Measurements from ENCODE around the gene INPP5A. TPM values are rescaled to one million over a fixed set of nuclear protein-coding genes. Genes with fewer than 3 reads are reported as not detected.
"Not testable (repeated sequence)": the region's sequence is repeated elsewhere in the genome, so short reads cannot be mapped to it uniquely, and the experiment has no call there.

INPP5A gene
- polyA plus RNA-seq, 10 donors: 41.4 to 53.2 (median 47.6) TPM

DNA sequence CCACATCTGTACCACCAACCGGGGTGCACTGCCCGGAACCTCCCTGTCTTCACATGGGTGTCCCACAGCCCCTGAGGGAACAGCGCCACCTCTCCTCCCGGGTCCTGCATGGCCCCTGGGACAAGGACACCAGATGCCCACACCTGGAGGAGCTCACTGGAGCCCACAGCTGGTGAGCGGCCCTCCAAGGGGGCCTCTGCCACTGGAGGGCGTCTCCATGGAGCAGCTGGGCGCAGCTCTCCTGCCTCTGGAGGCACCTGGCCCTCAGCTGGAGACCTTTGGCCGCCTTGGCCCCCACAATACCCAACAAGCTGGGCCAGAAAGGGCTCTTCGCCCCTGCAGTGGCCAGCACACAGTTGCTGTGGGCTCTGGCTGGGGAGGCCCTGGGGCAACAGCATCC is 255.6 kb downstream of the INPP5A start:
- DNase-seq: no peak

DNA sequence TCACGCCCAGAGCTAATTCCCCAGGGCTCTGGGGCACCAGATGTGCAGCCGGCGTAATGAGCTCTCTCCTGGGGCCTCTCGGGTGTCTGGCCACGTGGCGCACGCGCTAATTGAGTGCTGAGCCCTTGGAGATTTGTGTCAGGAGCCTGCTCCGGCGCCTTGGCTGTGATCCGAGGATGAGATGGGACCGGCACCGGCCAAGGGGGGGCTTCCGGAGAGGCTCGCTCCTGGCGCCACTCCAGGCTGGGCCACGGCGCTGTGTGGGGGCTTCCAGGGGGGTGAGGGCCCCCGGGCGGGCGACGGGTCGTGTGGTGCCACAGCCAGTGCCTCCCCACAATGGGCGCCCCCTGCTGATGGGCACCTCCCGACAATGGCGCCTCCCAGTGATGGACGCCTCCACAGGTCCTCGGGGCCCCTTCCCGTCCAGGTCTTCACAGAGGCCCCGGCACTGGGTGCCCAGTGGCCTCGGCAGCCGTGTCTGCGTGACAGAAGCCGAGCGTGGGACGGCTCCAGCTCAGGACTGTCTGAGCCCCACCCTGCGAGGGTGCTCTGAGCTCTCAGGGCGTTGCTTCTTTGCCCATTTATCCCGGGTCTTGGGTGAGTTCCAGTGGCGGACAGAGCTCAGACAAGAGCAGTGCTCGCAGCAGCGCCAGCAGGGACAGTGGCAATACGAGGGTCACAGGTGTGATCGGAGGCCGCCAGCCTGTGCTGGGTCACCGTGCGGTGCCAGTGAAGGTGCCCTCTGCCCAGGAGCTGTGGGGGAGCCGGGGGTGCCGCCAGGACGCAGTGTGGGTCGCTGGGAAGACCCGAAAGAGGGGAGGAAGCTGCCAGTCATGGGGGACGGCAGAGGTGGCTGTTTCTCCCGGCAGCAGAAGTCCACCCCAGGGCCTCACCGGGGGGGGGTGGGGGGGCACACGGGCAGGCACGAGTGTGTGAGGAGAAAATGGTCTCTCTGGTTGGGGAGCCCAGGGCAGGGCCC is 256.6 kb downstream of the INPP5A start:
- no peak for DNase-seq

DNA sequence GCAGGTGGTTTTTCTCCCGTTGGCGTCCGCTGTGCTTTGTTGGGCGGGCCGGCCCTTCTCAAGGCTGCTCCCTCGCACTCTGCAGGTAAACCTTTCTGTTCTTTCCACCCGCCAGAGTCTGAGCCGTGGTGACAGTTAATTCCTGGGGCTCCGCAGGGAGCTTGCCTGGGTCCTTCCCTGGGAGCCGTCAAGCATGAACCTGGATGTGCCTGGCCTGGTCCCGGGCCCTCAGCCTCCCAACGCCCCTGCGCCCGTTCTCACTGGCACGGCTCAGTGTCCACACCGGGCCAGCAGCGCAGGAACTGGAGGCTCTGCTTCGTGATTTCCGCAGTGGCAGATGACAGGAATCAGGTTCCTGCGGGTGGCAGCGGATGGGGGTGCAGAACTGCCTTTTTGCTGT is 259.3 kb downstream of the INPP5A start:
- no peak for DNase-seq

DNA sequence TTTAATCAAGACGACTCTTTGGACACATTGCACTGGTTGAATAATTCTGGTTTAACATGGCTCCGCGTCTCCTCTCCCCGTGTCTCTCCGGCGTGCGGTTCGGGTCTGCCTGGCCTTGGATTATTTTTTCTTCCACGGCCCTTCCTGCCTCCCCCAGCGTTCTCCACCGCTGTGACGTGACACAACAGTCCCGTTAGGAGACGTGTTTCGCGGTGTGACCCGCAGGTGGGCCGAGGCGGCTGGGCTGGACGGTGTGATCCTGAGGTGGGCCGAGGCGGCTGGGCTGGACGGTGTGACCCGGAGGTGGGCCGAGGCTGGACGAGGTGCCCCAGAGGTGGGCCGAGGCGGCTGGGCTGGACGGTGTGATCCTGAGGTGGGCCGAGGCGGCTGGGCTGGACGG is 260.4 kb downstream of the INPP5A start:
- not testable (repeated sequence) for DNase-seq

DNA sequence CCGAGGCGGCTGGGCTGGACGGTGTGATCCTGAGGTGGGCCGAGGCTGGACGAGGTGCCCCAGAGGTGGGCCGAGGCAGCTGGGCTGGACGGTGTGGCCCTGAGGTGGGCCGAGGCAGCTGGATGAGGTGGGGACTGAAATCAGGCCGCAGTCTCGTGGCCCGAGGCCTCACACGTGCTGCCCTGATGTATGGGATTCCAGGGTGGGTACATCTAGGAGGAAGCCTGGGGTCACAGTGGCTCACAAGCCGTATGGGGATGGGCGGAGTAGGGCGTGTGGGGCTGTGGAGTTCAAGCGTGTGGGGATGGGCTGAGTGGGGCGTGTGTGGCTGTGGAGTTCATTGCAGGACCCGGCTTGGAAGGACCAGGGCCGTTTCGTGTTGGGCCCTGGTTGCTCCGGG is 260.8 kb downstream of the INPP5A start:
- no peak for DNase-seq

DNA sequence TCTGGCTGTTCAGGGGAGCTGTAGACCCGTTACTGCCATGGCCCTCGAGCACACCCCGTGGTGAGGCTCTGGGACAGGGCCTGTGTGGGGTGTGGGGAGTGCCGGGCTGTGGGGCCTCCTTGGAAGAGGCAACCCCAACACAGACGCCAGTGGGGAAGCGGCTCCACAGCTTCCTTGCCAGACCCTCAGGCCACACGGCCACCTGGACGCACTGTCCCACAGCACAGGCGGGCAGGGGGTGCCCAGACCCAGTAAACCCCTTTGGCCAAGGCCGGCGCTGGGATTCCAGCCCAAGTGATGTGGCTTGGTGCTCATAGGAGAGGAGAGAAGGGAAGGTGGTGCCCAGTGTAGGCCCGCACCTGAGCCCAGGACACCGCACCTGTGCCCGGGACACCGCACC is 261.3 kb downstream of the INPP5A start:
- DNase-seq: no peak

DNA sequence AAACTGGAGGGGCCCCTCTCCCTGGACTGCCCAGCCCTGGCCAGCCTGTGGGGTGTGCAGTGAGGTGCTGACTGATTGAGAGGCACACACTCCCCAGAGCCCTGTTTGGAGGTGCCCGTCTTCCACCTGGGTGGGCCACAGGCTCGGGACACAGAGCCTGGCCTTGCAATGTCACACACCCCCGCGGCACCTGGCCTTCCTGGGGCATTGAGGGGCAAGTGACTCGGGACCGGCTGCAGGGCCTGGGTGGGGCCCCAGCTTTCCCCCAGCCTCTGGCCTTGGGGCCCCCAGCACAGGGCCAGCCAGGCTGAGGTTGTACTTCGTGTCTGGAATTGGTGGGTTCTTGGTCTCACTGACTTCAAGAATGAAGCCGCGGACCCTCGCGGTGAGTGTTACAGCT is 262.3 kb downstream of the INPP5A start:
- no peak for DNase-seq

DNA sequence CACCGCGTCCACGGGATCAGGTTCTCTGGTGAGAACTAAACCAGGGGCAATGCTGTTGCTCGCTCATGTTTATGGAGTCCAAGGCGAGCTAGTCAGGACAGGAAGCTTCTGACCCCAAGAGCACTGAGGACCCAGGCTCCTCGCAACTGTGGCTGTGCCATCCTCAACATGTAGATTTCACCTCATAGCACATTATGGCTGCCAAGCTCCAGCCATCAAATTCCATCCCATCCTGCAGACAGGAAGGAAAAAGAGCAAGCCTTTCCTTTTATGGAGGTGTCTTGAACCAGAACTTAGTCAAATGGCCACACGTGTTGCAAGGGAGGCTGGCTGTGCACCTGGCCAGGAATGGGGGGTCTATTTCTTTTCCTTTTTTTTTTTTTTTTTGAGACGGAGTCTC is 264.5 kb downstream of the INPP5A start:
- no peak for DNase-seq

DNA sequence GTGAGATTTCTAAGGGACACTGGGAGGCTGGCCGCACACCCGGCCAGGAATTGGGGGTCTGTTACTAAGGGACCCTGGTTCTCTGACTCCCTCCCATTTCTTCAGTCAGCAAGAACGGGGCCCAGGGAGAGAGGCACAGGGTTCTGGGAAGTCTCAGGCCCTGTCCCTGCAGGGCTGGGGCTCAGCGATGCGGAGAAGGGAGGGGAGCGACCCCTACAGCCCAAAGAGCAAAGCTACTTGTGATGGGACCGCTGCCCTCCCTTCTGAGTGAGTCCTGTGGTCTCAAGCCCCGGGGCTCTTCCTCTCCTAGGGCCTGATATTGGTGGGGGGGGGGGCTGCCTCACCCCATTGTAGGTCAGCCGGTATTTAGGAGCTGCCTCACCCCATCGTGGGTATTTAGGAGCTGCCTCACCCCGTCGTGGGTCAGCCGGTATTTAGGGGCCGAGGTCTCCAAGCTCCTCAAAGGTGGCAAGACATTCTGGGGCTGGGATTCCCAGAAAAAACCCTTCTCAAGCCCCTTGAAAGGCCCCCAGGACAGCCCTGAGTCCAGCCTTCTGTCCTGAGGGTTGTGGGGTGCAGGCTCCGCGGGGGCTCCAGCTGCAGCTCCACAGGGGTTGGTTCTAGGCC is 265.2 kb downstream of the INPP5A start:
- no peak for DNase-seq

DNA sequence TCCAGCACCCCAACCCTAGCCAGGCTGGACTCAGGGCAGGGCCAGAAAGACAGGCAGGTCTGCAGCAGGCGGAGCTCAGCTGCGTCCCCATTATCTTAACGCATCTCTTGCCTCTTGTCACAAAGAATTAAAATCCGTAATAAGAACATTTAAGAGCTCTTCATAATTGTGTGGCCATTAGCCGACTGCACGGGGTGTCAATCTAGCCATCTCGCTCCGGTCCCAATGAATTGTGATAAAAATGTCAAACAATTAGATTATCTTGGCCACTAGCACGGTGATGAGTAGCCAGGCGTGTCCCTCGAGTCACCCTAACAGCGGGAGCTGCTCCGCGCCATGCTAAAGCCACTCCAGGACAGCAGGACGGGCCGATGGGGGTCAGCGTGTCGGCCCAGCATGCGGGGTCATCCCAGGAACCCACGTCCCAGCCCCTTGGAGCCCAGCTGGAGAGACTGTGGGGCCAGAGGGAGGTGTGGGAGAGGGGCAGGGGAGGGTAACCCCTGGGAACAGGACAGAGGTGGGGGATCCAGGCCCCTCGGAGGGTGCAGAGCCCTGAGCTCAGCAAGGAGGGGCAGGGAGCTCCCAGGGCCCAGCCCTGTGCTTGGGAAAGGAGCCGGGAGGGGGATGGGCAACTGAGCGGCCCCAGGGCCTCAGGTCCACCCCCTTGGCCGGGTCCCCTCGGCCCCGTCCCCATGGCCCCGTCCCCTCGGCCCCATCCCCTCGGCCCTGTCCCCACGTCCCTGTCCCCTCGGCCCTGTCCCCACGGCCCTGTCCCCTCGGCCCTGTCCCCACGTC is 266.0 kb downstream of the INPP5A start:
- no peak for DNase-seq

DNA sequence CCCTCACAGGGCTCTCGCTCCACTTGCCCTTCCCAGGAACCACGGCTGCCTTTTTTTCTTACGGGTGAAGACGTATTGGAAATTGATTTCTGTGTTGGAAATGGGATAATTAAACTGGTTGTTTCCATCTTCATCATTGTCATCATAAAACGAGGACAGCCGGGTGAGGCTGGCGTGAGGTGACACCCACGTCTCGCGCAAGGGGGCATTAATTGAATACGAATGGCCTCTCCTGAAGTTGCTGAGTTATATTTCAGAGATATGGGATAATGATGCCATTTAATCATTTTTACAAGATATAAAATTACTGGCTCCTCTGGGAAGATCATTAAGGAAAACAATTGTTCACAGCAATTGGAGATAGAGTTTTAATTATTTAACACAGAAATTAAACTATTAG is 266.7 kb downstream of the INPP5A start:
- DNase-seq: no peak

DNA sequence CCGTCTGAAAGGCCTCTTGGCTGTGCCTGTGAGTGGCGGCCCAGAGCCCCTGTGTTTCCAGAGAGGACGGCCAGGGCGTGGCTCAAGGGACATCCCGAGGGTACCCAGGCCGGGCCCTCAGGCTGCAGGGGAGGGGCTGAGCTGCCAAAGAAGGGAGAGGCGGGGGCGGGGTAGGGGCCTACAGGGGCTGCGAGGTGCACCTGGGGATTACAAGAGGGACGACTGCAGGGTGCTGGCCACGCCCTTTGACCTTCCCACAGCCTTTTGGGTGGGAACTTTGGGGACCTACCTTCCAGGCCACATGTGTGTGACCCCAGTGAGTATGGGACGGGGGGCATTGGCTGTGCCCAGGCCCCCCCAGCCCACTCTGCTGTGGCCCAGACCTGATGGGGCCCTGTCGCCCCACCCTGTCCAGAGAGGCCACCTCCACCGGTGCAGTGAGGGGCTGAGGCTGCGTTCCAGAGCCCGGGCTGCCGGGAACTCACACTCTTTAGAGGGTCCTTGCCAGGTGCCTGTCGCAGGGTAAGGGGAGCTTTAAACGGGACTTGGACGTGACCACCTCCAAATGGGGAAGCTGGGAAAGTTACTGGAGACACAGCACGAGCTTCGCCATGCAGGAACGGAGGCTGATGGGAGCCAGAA is 267.3 kb downstream of the INPP5A start:
- DNase-seq: no peak

DNA sequence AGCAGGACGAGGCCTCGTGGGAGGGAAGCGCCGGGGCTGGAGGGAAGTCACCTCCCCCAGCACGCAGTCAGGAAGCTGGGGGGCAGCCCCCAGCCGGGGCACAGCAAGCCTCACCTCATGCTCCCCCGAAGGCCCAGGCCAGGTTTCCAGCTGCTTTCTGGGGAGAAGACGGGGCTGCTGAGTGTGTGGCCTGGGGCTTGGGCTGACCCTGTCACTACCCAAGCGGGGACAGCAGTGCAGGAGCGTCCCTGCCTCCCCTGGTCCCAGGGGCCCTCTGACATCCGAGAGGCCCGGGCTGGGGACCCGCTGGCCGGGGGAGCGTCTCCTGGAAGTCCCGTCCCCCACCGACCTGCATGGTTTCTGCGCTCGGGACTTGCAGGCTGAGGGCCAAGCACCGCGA is 268.0 kb downstream of the INPP5A start:
- no peak for DNase-seq

DNA sequence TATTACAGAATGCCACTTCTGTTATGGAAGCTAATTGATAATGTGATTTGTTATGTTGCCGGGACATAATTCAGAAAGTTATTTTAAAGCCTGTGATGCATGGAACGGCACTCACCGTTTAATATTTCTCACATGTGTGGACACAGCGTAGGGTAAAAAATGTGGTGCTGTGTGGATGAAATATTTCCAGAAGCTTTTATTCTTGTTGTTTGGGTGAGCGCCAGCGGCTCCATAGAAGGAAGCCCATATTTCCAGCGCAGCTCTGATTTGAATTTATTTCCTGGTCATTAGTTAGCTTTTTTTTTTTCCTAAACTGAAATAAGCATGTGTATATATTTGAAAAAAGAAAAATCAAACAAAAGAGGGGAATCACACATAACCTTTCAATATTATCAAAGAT is 268.5 kb downstream of the INPP5A start:
- DNase-seq: peak in 1 of 3 donors; percentile 40

DNA sequence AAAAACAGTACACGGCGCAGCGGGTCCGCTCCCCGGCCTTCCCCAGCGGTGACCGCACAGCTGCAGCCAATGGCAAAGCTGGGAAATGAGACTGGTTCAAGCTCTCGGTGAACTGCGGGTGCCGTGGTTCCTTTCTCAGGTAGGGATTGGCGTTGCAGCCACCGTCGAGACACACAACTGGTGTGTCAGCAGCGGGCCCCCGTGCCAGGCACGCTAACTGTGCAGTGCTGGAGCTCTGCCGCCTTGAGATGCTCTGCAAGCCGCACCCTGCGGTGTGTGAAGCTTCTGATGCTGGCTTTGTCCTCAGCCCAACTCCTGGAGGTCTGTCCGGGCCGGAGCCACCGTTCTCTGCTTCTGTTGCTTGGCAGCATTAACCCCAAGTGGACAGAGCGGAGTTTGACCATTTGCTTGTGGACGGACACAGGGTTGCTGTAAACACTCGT is 269.0 kb downstream of the INPP5A start:
- DNase-seq: no peak

DNA sequence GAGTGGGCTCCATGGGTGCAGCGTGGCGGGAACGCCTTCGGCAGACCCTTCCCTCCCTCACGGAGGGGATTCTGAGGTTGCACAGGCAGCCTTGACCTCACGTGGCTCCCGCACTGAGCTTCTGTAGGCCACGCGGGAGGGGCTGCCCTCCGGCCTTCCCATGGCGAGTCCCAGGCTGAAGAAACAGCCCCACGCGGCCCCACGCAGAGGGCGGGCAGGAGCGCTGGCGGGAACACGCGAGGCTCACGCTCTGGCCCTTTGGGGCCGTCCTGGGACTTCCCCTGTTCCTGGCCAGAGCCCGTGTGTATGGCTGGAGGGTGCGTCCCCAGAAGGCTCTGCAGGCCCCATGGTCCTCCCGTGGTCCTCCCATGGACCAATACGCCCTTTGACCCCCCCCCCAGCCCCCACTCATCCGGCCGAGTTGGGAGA is 270.0 kb downstream of the INPP5A start:
- DNase-seq: no peak

DNA sequence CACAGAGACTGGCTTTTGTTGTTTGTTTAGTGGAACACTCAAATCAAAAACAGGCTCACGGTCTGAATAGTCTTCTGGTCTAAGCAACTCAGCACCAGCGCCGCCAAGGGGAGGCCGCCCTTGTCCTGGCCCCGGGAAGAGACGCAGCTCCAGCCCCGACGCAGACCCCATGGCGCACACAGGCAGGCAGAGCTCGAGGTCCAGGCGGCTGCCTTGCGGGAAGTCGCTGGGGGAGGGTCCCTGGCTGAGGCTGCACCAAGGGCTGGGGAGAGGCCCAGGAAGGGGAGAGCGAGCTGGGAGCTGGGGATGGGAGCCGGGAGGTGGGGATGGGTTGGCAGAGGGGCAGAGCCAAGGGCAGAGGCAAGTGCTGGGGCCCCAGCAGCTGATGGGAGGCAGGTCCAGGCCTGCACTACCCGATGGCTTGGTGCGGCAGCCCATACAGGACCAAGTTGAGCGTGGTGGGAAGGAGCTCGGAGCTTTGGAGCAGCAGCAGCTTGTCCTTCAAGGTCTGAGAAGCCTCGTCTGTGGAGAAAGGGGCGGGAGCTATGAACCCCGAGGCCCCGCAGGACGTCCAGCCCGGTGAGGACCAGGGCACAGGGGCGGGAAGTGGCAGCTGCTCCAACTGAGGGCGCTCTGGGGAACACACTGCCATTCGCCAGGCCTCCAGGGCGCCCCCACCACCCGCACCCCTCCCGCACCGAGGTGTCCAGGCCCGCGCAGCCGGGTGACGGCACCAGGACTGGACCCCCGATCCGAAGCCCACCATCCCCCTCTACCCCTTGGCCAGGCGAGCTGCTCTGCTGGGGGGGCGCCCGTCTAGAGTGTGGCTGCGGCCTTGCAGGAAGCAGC is 271.0 kb downstream of the INPP5A start:
- peak in 1 of 3 donors; percentile 44 for DNase-seq

DNA sequence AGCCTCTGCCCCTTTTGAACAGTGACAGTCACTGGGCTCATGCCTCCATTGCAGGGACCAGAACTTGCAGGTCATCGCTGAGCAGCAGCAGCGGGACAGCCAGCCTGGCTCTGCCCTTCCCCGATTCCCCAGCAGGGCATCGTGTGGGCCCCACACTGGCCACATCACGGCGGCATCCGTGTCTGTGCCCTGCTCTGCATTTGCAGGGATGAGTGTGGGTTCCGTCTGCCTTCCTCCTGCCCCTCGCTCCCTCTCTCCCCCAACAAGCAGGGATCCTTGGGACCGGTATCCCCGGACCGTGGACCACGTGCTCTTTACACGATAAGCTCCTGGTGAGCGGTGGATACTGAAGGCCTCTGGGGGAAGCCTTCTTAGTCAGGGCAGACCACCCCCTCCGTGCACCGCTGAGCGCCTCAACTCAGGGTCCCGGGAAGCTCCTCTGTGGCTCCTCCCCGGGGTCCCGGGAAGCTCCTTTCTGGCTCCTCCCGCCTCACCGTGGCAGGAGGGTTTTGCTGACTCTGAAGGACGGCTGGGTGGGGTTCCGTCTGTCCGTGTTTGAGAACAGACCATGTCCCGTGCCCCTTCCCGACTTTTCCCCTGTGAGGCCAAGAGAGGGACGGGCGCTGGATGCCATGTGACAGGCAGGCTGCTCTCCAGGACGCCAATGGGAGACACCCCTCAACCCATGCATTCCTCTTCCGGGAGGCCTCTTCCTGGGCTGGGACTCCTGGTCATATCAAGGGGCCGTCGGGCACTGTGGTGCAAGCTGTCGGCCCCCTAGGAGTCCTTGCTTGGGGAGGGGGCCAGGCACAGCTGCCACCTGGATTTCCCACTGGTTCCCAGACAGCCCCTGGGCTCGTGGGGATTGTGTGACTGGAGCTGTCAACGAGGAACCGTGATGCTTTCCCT is 271.9 kb downstream of the INPP5A start:
- DNase-seq: no peak

DNA sequence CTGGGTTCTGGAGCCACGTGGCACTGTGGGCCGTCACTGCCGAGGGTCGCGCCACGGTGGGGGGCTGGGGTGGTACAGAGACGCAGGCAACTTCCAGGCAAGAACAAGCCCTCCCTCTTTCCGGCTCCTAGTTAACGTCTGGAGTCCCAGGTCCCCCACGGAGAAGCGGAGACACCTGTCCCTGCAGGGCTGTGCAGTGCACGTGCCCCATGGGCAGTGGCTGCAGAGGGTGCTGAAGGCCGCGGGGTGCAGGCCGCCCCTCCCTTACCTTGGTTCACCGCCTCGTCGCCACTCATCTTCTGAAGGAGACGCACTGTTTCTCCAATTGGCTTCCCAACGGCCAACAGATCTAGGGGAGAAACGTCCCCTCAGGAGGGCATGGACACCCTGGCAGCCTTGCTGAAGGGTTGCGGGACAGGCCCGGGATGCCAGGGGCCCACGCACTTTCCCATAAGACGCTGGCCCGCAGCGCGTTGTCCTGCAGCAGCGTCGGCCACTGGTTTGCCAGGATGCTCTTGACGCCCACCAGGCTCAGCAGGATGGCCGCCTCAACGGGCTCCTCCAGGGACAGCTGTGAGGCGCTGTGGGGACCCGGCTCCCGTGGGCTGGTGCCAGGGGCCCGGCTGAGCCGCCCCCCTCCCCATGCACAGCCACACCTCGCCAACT is 272.7 kb downstream of the INPP5A start:
- no peak for DNase-seq
